Measurements from ENCODE around the gene DCAF11.

DCAF11 gene

DNA sequence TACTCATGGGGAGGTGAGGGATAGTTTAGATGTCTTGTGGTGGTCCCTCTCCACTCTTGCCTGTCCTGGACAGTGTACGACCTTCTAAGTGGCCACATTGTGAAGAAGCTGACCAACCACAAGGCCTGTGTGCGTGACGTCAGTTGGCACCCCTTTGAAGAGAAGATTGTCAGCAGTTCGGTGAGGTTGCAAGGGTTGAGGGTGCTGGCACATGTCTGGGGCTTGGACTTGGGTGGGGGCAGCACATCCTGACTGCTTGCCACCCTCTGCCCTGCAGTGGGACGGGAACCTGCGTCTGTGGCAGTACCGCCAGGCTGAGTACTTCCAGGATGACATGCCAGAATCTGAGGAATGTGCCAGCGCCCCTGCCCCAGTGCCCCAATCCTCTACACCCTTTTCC, 8.3 kb downstream of the DCAF11 start:
- no peak for FAIRE-seq

DNA sequence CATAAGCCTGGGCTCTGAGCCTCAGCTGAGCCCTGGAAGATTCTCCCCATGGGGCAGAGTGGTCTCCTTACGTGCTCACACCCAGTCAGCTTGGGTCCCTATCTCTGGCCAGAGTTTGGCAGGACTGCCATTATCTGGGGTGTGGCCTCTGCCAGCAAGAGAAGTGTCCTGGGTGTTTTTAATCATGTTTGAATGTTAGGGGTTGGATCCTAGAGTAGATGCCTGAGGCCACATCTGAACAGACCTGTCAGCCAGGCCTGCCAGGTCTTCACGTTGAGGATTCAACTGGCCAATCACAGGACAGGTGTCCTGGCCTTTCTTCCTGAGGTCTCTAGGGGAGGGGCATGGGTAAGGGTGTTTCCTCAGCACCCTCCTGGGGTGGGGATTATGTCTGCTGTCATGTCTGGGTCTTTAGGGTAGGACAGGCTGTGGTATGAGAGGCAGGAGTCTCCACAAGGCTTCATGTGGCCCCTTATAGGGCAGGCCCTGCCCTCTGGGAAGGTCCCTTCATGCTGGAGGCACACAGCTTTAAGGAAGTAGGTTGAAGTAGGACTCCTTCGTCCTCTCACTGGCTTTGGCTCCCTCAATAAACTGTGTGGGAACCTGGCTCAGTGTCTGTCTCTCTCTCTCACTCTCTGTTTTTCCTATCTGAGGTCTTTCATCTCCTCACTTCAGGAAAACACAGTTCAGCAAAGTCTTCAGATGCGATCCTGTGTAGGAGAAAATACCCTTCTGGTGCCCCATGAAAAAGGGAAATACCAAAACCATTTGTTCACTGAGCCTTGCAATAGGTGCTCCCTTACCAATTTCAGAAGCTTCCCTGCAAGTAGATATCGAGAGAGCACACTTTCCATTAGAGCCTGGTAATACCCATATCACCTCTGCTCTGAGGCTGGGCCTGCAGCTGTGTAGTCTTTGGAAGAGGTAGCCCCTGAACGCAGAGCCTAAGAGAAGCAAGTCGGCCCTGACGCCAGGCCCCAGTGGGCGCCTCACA, 9.1 kb downstream of the DCAF11 start:
- FAIRE-seq: no peak

DNA sequence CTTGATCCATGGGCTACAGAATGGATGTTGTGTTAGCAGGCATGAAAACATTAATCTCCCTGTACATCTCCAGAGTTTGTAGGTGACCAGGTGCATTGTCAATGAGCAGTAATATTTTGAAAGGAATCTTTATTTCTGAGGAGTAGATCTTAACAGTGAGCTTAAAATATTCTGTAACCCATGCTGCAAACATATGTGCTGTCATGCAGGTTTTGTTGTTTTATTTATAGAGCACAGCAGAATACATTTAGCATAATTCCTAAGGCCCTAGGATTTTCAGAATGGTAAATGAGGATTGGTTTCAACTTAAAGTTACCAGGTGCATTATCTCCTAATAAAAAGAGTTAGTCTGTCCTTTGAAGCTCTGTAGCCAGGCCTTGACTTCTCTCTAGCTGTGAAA, 12.4 kb downstream of the DCAF11 start:
- no peak for FAIRE-seq

DNA sequence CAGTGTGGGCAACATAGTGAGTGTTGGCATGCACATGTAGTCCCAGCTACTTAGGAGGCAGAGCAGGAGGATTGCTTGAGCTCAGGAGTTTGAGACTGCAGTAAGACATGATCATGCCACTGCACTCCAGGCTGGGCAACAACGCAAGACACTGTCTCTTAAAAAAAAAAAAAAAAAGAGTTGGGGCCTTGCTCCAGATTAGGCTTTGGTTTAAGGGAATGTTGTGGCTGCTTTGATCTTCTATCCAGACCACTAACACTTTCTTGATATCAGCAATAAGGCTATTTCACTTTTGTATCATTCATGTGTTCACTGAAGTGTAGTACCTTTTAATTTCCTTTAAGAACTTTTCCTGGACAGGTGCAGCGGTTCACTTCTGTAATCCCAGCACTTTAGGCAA, 13.1 kb downstream of the DCAF11 start:
- FAIRE-seq: no peak

DNA sequence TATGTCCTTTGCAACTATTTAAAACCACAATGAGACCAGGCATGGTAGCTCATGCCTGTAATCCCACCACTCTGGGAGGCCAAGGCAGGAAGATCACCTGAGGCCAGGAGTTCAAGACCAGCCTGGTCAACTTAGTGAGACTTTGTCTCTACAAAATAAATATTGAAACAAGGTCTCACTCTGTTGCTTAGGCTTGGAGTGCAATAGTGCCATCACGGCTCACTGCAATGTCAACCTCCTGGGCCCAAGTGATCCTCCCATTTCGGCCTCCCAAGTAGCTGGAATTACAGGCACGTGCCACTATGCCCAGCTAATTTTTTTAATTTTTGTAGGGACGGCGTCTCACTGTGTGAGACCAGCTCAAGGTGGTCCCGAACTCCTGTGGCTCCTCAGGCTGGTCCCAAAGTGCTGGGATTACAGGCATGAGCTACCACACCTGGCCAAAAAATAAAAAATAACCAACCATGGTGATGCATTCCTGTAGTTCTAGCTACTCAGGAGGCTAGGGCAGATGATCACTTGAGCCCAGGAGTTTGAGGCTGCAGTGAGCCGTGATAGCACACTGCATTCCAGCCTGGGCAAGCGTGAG, 14.9 kb downstream of the DCAF11 start:
- no peak for FAIRE-seq

DNA sequence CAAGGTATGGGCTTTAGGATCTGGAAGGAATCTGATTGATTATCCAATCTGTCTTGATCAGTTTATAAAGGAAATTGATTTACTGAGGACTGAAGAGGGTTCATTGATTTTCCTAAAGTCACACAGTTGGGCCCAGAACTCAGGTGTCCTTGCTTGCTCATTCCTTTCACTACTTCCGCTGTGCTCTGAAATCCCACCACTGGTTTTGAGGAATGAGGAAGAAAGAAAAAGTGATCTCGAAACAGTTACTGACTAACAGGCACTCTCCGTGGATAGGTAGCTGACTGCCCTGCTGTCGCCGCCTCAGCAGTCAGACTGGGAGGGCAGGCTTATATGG, 15.8 kb downstream of the DCAF11 start, which contains the start of gene FITM1:
Gene FITM1 (plus strand): TSS at position 280 of the 337 bp plus-strand sequence. CDS start 905 bp downstream, outside the sequence.
- FAIRE-seq: no peak

DNA sequence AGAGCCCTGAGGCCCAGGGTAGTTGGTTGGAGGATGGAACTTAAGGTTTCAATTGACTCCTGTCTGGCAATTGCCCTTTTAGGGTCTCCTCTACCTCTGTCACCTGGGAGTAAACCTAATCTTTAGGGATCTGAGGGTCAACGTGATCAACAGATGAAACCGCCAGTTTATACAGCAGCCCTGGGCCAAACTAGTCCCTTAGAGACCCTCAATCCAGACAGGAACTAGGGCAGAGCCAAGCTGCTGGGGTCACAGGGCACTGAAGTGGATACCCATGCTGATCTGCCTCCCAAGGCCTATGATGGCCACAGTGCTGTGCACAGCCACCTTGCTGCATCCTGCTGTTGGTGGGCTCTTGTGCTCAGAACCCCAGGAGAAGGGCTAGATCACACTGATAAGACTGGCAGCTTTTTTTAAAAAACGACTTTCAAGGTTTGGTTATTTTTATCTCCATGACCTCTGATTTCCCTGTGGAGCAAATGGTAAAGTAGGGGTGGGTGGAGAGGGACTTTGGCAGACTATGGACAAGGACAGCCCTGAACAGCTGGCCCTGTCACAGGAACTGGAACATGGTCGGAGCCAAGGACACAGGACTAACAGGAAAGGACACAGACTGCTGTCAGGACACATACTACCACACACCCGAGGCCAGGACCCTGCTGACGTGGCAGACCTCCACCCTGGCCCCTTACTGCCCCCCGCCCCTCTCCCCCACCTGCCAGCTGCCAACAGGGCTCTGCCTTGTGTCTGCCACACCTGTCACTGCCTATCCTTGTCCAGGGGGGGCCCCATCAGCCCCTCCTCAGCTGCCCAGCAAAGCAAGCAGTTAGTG, 16.4 kb downstream of the DCAF11 start:
- no peak for FAIRE-seq

DNA sequence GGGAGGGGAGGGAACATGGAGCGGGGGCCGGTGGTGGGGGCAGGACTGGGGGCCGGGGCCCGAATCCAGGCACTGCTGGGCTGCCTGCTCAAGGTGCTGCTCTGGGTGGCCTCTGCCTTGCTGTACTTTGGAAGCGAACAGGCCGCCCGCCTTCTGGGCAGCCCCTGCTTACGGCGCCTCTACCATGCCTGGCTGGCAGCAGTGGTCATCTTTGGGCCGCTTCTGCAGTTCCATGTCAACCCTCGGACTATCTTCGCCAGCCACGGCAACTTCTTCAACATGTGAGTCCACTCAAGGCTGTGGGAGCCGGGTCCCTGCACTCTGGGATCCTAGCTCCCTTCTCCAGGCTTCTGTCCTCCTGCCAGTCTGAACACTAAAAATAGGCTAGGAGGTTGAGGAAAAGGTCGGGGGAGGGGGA, 17.0 kb downstream of the DCAF11 start:
- FAIRE-seq: no peak

DNA sequence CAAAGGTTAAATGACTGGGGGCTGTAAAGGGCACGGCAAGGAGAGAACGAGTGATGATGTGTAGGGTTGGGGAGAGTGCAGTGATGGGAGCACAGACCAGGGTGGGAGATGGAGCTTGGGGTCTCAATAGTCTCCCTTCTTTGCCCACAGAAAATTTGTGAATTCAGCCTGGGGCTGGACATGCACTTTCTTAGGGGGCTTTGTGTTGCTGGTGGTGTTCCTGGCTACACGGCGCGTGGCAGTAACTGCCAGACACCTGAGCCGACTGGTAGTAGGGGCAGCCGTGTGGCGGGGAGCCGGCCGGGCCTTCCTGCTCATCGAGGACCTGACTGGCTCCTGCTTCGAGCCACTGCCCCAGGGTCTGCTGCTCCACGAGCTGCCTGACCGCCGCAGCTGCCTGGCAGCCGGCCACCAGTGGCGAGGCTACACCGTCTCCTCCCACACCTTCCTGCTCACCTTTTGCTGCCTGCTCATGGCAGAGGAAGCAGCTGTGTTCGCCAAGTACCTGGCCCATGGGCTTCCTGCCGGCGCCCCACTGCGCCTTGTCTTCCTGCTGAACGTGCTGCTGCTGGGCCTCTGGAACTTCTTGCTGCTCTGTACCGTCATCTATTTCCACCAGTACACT, 17.6 kb downstream of the DCAF11 start:
- FAIRE-seq: no peak

DNA sequence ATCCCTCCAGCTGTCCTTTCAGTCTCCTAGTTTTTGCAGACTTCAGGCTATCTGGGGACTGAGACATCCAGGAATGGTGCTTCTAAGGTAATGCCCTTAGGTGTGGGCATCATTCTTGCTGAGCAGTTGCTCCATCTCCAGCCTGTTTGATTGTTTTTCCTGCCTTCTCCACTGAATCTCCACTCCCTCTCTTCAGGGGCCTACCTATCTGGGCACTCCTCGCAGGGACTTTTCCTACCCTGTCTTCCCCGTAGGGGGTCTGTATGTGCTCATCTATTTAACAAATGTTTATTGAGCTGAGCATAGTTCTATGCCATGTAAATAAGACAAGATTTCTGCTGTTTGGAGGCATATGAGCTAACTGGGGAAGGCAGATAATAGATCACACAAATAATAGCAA, 18.4 kb downstream of the DCAF11 start:
- FAIRE-seq: no peak

DNA sequence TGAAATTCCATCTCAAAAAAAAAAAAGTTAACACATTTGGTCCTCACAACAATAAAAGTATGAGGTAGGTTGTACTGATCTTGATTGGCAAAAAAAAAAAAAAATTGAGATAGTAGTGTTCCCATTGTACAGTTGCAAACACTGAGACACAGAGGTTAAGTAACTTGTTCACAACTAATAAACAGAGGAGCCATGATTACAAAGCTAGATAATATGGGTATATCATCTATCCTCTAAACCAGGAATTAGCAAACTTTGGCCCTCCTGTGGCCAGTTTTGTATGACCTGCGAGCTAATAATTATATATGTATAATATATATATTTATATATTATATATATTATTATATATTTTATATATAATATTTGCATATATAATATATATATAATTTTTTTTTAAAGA, 19.2 kb downstream of the DCAF11 start:
- no peak for FAIRE-seq

DNA sequence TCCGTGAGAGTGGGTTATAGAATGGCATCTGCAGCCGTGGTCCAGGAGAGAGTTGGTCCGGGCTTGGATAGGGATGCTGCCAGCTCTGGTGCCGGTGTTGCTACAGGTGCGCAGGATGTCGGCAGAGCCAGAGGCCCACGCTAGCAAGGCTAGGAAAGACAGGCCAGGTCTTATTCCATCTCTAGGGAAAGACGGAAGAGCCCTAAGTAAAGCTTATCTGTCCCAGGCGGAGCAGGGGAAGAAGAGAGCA, 20.9 kb downstream of the DCAF11 start:
- no peak for FAIRE-seq

DNA sequence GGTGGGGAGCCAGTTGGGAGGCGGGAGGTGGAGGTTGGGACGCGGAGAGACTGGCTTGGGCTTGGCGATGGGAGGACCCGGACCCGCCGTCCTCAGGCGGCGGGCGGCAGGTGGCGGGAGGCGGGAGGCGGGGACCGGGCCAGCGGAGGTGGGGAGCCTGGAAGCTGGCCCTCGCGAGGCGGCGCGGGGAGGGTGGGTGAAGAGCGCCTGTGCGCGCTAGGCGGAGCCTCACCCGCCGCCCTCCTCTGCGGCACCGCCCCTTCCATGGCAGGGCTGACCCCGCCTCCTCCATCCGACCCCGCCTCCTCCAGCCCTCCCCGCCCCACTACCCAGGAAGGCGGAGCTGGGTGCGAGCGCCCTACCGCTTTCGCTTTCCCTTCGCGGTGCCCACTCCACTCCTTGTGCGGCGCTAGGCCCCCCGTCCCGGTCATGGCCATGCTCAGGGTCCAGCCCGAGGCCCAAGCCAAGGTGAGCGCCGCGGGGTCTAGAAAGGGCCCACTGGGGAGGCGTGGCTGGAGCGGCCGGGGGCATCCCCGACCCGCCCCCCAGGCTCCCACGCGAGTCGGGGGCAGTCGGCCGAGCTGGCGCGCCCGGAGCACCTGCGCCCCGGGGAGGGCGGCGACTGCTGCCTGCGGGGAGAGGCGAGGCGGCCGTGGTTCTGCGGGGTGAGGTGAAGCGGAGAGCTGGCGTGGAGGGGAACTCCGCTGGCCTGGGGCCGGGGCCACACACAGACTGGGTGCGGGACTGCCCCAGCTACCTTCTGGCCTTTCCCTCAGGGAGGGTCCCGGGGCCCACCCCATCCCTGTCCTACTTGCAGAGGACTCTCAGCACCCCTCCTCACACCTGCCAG, 21.5 kb downstream of the DCAF11 start, which contains the start of gene PSME1:
Gene PSME1 (plus strand): TSS at position 361 of the 850 bp plus-strand sequence. CDS start 69 bp downstream, at position 430.
- FAIRE-seq: no peak

DNA sequence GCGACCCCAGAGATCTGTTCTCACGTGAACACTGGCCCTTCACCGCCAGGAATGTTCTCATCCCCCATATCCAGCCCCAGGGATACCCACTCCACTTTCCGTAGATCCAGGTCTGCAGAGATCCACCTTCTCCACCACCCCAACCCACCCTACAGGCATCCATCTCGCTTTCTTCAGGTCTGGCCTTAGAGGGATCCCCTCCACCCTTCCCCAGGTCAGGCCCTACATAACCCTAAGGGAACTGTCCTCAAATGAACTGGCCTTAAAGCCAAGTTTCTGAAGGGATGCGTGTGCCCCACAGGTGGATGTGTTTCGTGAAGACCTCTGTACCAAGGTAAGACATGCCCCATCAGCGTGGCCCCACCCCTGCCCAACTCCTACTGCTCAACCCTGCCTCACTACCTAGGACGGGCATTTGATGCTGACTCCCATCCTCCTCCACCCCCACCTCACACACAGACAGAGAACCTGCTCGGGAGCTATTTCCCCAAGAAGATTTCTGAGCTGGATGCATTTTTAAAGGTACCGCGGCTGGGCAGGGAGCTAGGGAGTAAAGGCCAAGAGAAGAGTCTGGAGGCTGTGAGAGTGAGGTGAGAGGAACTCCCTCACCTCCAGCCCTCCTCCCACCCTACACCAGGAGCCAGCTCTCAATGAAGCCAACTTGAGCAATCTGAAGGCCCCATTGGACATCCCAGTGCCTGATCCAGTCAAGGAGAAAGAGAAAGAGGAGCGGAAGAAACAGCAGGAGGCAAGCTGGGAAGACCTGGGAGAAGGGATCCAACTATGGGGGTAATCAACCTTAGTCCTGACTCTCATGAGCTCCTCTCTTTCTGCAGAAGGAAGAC, 22.3 kb downstream of the DCAF11 start:
- FAIRE-seq: no peak

DNA sequence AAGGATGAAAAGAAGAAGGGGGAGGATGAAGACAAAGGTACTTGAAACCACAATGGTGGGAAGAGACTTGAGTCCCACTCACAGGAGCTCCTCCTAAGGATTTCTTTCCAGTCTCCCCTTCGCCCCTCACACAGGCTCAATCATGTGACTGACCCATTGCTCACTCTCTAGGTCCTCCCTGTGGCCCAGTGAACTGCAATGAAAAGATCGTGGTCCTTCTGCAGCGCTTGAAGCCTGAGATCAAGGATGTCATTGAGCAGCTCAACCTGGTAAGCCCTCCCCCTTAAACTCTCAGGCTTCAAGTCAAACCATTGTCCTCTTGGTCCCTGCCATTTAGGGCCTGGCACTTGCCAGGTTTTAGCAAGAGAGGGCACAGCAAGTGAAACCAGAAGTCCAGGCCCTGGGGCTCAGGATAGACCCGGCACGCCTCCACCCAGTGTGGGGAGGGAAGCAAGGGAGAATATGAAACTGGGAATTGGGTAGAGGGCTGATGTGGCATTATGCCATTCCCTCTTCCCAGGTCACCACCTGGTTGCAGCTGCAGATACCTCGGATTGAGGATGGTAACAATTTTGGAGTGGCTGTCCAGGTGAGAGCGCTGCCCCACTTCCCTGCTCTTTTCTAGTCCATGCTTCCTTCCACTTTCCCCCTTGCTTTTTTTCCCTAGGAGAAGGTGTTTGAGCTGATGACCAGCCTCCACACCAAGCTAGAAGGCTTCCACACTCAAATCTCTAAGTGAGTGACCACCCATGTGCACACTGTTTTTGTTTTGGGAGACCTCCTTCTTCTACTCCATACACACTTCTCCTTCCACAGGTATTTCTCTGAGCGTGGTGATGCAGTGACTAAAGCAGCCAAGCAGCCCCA, 23.2 kb downstream of the DCAF11 start:
- no peak for FAIRE-seq

DNA sequence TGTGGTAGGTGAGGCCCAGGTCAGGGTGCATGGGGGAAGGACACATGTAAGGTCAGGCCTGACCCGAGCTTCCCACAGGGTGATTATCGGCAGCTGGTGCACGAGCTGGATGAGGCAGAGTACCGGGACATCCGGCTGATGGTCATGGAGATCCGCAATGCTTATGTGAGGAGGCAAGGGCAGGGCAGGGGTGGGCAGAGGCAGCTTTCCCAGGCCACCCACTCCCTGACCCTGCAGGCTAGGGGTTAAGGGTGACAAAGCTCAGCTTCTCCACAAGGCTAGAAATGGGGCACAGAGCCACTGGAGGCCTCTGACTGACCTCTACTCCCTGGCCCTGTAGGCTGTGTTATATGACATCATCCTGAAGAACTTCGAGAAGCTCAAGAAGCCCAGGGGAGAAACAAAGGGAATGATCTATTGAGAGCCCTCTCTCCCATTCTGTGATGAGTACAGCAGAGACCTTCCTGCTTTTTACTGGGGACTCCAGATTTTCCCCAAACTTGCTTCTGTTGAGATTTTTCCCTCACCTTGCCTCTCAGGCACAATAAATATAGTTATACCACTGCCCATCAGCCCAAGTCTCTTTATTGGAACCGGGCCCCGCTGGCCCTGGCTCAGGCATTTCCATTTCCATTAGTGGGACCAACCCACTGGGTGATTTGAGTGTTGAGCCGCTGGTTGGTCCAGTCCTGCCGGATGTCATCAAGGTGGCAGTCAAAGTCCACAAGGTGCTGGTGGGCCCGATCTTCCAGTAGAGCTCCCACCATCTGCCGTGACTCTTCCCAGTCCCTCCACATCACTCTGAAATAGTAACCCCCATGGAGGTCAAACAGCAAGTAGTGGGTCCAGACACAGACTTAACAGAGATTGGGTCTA, 24.1 kb downstream of the DCAF11 start:
- no peak for FAIRE-seq

DNA sequence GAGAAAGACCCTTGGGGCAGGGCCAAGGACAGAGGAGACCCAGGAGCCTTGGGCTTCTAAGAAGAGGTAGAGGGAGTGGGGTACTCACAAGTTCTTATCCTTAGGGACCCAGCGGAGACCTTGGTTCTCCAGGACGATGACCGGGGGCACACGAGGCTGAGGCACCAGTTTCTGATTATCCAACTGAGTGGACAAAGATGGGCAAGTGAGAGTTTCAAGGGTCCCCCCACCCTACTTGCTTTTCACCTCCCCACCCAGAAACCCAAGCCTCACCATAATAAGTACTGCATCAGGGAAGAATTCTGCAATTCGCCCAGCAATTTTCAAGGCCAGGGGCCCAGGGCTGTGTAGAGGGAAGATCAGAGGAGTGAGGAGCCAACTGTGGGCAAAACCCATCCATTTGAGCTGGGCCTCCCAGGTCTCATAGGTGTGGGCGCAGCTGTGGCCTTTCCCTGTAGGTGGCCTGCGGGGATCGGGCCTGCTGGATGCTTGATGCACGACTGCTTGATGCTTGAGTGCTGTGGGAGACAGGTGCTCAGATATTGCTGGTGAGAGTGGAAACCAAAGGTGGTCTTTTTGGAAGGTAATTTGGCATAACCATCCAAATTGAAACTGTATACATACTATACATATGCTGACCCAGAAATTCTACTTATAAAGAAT, 24.8 kb downstream of the DCAF11 start:
- FAIRE-seq: no peak

DNA sequence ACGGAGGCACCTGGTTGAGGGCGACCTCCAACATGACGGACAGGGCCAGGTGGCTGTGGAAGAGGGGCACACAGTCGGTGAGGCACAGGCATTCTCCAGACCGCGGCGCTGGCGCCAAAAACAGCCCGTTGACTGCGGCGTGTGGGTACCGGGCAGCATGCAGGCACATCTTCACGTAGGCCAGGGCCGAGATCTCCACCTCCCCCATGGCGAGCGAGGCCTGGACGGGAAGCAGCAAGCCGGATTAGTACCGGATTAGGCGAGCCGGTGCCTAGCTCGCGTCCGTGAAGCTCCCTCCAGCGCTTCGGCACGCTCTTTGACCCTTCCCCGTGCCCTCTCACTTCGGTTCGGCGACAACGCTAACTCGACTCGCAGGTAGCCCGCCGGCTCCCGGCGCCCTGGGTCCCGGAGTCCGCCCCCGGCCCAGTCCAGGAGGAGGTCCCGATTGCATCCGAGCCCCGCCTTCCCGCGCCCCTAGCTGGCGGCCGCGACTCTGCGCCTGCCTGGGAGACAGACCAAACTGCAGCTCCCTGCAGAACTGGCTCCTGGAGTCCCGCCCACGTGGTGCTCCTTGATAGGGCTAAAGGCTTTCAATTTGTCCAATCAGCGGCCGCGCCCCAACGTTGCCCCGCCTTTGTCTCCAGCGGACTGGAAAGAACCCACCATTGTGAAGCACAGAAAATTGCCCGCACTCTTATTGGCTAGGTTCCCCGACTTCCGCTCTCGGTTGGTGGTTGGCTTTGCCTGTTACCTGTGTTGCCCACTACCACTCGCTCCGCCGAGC, 26.7 kb downstream of the DCAF11 start, which contains the start of gene EMC9:
Gene EMC9 (minus strand): TSS at position 495 of the 784 bp plus-strand sequence. CDS start 287 bp downstream, at position 208.
- FAIRE-seq: peak; percentile 76

Data from islet of Langerhans (tissue), 1 donor.